HepG2 (cell line): ENCODE measurements around the gene IFT172. TPM values are rescaled to one million over a fixed set of nuclear protein-coding genes. Genes with fewer than 3 reads are reported as not detected.
A peak's percentile ranks its signal among the peaks of the same experiment; 100 is the strongest.

ENCODE experiments used
- ARHGAP35 ChIP-seq: sonication (generic); formaldehyde crosslinking; IDR thresholded peaks from 2 replicates; pipeline ENCODE4 v1.9.0; 2022; ENCODE audit warnings: mild to moderate bottlenecking, inconsistent platforms, moderate library complexity, missing genetic modification reagents, borderline replicate concordance
- HES4 ChIP-seq: sonication (generic); formaldehyde crosslinking; IDR thresholded peaks from 2 replicates; pipeline ENCODE4 v1.9.0; 2021; ENCODE audit warnings: mild to moderate bottlenecking, missing genetic modification reagents, borderline replicate concordance
- MED8 ChIP-seq: sonication (generic); formaldehyde crosslinking; IDR thresholded peaks from 2 replicates; pipeline ENCODE4 v1.8.1; 2023; ENCODE audit warnings: mild to moderate bottlenecking, missing genetic modification reagents; ENCODE audit not compliant: insufficient replicate concordance
- MIXL1 ChIP-seq: IDR thresholded peaks from 2 replicates; pipeline ENCODE4 v1.6.1; 2016
- NCOR1 ChIP-seq: fragments of 200-600 bp; sonication (generic); IDR thresholded peaks from 2 replicates; pipeline ENCODE4 v1.7.0; 2017; ENCODE audit warnings: antibody characterized with exemption, low read length, borderline replicate concordance
- PPARG ChIP-seq: conservative IDR thresholded peaks from 2 replicates; pipeline ENCODE4 v1.6.1; 2016; ENCODE audit warnings: missing biosample characterization, missing genetic modification reagents
- RARG ChIP-seq: sonication (generic); formaldehyde crosslinking; IDR thresholded peaks from 2 replicates; pipeline ENCODE4 v1.4.0; 2020; ENCODE audit warnings: low read depth, mild to moderate bottlenecking, missing genetic modification reagents
- RBFOX2 ChIP-seq: fragments of 200-400 bp; formaldehyde crosslinking; IDR thresholded peaks from 2 replicates; pipeline ENCODE4 v1.6.1; 2017; ENCODE audit warnings: low read depth, mild to moderate bottlenecking, low read length
- SKI ChIP-seq: fragments of 450-650 bp; IDR thresholded peaks from one replicate; pipeline ENCODE4 v1.6.1; 2018; ENCODE audit warnings: mild to moderate bottlenecking; ENCODE audit not compliant: partially characterized antibody
- SOX5 ChIP-seq: IDR thresholded peaks from 2 replicates; pipeline ENCODE4 v1.6.1; 2016; ENCODE audit warnings: borderline replicate concordance
- ZNF251 ChIP-seq: sonication (generic); formaldehyde crosslinking; IDR thresholded peaks from 2 replicates; pipeline ENCODE4 v1.9.0; 2021; ENCODE audit warnings: mild to moderate bottlenecking, missing genetic modification reagents
- ZNF333 ChIP-seq: sonication (generic); formaldehyde crosslinking; IDR thresholded peaks from 2 replicates; pipeline ENCODE4 v1.4.0; 2020; ENCODE audit warnings: mild to moderate bottlenecking, missing genetic modification reagents, borderline replicate concordance
- ZNF614 ChIP-seq: IDR thresholded peaks from 2 replicates; pipeline ENCODE4 v1.6.1; 2018; ENCODE audit warnings: missing biosample characterization, missing genetic modification reagents, inconsistent platforms, borderline replicate concordance
- polyA plus RNA-seq, 8 experiments: library from polyadenylated mRNA; depleted of rRNA in 3 of 8; stranded (reverse) in 7 of 8; unstranded in 1 of 8; fragments of >200 nt; fragmentation: Illumina TruSeq in 4 of 8; extraction: Trizol in 4 of 8; gene quantifications; 2 replicates each; pipeline versions ENCODE4 v1.2.1 to v1.2.3, GENCODE V29; 2011 to 2016; ENCODE audit warnings: low read depth in 4 of 8, missing spikeins in 1 of 8, mixed read lengths in 1 of 8; ENCODE audit not compliant: insufficient read depth in 1 of 8
- total RNA-seq, 5 experiments: library from RNA; depleted of rRNA; stranded (reverse); fragments of >200 nt; fragmentation: Illumina TruSeq; extraction: Trizol; gene quantifications; 2 replicates each; pipeline ENCODE4 v1.2.3, GENCODE V29; 2016; ENCODE audit warnings: low read depth in 1 of 5
- TF ChIP-seq, protein P1 (sequence below): sonication (generic); formaldehyde crosslinking; conservative IDR thresholded peaks from 2 replicates; pipeline ENCODE4 v1.4.0; 2020; ENCODE audit warnings: missing genetic modification reagents
- TF ChIP-seq, protein P2 (sequence below): sonication (generic); formaldehyde crosslinking; IDR thresholded peaks from 2 replicates; pipeline ENCODE4 v1.5.1; 2020; ENCODE audit warnings: missing genetic modification reagents, mild to moderate bottlenecking, borderline replicate concordance
- TF ChIP-seq, protein P3 (sequence below): sonication (generic); formaldehyde crosslinking; IDR thresholded peaks from 2 replicates; pipeline ENCODE4 v1.5.1; 2020; ENCODE audit warnings: mild to moderate bottlenecking, missing genetic modification reagents, moderate library complexity

IFT172 gene
- total and polyA plus RNA-seq, 2 of the 13 experiments (the other 11 are each of a cell fraction or from before 2014, with no cell fraction given): 21.6 to 35.7 TPM

DNA sequence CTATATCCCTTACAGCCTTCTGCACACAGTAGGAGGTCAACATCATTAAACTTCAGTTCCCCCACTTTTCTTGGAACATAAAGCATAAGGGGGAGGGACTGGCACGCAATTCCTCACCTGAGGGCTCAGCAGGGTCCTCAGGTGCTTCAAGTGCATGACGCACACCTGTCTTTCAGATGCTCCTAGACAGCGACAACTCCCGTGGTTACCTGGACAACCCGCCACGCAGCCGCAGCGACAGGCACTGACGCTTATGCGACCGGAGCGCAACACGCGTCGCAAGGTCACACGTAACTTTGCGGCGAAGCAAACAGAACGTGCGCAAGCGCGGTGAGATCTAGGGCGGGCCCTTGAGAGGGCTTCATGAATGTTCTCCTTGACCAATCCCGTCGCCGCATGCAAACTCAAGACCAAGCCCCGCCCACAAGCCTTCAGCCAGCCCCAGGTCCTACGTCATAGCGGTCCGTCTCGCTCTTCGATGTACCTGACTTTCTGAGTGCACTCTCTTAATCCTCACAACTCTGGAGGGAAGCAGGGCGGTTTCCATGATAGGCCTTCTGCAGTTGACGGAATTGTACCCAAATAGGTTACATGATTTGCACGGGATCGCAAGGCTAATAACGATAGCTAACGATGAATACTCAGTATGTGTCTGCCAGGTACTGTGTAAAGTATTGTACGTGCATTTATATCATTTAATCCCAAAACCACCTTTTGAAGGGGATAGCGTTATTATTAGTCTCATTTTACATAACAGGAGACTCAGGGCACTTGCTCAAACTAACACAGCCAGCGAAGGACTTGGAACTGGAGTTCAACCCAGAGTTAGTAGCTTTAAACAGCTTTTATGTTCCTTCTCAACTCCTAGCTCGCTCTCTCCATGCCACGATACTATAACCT lies at the start of gene IFT172 (continued):
- TF ChIP-seq RARG (CRISPR knock-in tag): no peak
- no peak for TF ChIP-seq HES4
- TF ChIP-seq ZNF614 (CRISPR knock-in tag): peak; percentile 93; the same call in 1 of the 2 replicates
- peak; percentile 79 for TF ChIP-seq SKI
- no peak for TF ChIP-seq ZNF251
- TF ChIP-seq, protein P1, sequence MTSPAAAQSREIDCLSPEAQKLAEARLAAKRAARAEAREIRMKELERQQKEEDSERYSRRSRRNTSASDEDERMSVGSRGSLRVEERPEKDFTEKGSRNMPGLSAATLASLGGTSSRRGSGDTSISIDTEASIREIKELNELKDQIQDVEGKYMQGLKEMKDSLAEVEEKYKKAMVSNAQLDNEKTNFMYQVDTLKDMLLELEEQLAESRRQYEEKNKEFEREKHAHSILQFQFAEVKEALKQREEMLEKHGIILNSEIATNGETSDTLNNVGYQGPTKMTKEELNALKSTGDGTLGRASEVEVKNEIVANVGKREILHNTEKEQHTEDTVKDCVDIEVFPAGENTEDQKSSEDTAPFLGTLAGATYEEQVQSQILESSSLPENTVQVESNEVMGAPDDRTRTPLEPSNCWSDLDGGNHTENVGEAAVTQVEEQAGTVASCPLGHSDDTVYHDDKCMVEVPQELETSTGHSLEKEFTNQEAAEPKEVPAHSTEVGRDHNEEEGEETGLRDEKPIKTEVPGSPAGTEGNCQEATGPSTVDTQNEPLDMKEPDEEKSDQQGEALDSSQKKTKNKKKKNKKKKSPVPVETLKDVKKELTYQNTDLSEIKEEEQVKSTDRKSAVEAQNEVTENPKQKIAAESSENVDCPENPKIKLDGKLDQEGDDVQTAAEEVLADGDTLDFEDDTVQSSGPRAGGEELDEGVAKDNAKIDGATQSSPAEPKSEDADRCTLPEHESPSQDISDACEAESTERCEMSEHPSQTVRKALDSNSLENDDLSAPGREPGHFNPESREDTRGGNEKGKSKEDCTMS (CRISPR knock-in tag): peak; percentile 63; the same call in 1 of the 2 replicates
- no peak for TF ChIP-seq MED8 (CRISPR knock-in tag)
- TF ChIP-seq RBFOX2: peak; percentile 72
- TF ChIP-seq MIXL1 (CRISPR knock-in tag): peak; percentile 60; the same call in 1 of the 2 replicates
- TF ChIP-seq ZNF333: no peak
- 0 out of 2 replicates have a peak, but pooled peaks have one; percentile 14 for TF ChIP-seq ARHGAP35 (CRISPR knock-in tag)
- TF ChIP-seq, protein P2, sequence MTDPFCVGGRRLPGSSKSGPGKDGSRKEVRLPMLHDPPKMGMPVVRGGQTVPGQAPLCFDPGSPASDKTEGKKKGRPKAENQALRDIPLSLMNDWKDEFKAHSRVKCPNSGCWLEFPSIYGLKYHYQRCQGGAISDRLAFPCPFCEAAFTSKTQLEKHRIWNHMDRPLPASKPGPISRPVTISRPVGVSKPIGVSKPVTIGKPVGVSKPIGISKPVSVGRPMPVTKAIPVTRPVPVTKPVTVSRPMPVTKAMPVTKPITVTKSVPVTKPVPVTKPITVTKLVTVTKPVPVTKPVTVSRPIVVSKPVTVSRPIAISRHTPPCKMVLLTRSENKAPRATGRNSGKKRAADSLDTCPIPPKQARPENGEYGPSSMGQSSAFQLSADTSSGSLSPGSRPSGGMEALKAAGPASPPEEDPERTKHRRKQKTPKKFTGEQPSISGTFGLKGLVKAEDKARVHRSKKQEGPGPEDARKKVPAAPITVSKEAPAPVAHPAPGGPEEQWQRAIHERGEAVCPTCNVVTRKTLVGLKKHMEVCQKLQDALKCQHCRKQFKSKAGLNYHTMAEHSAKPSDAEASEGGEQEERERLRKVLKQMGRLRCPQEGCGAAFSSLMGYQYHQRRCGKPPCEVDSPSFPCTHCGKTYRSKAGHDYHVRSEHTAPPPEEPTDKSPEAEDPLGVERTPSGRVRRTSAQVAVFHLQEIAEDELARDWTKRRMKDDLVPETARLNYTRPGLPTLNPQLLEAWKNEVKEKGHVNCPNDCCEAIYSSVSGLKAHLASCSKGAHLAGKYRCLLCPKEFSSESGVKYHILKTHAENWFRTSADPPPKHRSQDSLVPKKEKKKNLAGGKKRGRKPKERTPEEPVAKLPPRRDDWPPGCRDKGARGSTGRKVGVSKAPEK (CRISPR knock-in tag): no peak
- TF ChIP-seq NCOR1: peak; percentile 46; the same call in 1 of the 2 replicates
- 0 out of 2 replicates have a peak, but pooled peaks have one; percentile 26 for TF ChIP-seq PPARG (CRISPR knock-in tag)
- TF ChIP-seq, protein P3, sequence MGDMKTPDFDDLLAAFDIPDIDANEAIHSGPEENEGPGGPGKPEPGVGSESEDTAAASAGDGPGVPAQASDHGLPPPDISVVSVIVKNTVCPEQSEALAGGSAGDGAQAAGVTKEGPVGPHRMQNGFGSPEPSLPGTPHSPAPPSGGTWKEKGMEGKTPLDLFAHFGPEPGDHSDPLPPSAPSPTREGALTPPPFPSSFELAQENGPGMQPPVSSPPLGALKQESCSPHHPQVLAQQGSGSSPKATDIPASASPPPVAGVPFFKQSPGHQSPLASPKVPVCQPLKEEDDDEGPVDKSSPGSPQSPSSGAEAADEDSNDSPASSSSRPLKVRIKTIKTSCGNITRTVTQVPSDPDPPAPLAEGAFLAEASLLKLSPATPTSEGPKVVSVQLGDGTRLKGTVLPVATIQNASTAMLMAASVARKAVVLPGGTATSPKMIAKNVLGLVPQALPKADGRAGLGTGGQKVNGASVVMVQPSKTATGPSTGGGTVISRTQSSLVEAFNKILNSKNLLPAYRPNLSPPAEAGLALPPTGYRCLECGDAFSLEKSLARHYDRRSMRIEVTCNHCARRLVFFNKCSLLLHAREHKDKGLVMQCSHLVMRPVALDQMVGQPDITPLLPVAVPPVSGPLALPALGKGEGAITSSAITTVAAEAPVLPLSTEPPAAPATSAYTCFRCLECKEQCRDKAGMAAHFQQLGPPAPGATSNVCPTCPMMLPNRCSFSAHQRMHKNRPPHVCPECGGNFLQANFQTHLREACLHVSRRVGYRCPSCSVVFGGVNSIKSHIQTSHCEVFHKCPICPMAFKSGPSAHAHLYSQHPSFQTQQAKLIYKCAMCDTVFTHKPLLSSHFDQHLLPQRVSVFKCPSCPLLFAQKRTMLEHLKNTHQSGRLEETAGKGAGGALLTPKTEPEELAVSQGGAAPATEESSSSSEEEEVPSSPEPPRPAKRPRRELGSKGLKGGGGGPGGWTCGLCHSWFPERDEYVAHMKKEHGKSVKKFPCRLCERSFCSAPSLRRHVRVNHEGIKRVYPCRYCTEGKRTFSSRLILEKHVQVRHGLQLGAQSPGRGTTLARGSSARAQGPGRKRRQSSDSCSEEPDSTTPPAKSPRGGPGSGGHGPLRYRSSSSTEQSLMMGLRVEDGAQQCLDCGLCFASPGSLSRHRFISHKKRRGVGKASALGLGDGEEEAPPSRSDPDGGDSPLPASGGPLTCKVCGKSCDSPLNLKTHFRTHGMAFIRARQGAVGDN (CRISPR knock-in tag): peak; percentile 98
- peak; percentile 62 for TF ChIP-seq SOX5 (CRISPR knock-in tag)
